Stimulated activated CD8-positive, alpha-beta memory T cell treated with anti-CD3 and anti-CD28 coated beads, Interleukin-7, amount 100 ng/mL, for 4 hours (primary cell): Measurements from ENCODE around the gene LRRC8D.

Experiments used
- DNase-seq, 2 donors: peaks; one replicate each; pipeline ENCODE4 v3.0.0-alpha.2; 2020; ENCODE audit warnings: low read depth in 2 of 2

Gene LRRC8D

GRCh38 chr1:89870998-89871397 is 50.2 kb downstream of the LRRC8D start:
- no peak for DNase-seq

- no peak for DNase-seq
These were observed 51.1 kb downstream of the LRRC8D start for GRCh38 chr1:89871768-89872473.

- no peak for DNase-seq
These were observed 51.7 kb downstream of the LRRC8D start for GRCh38 chr1:89872567-89872966.

GRCh38 chr1:89873288-89873687 is 52.5 kb downstream of the LRRC8D start:
- DNase-seq: no peak

GRCh38 chr1:89873770-89874169 is 52.9 kb downstream of the LRRC8D start:
- no peak for DNase-seq

GRCh38 chr1:89876463-89876862 is 55.6 kb downstream of the LRRC8D start:
- DNase-seq: no peak

GRCh38 chr1:89877756-89878155 is 56.9 kb downstream of the LRRC8D start:
- no peak for DNase-seq

GRCh38 chr1:89878256-89878655 is 57.4 kb downstream of the LRRC8D start:
- DNase-seq: no peak

- no peak for DNase-seq
These were observed 59.8 kb downstream of the LRRC8D start for GRCh38 chr1:89880679-89881078.

GRCh38 chr1:89881415-89882058 is 60.7 kb downstream of the LRRC8D start:
- DNase-seq: no peak

GRCh38 chr1:89882348-89883029 is 61.7 kb downstream of the LRRC8D start:
- no peak for DNase-seq

- DNase-seq: no peak
These were observed 62.2 kb downstream of the LRRC8D start for GRCh38 chr1:89883030-89883379.

- DNase-seq: no peak
These were observed 64.1 kb downstream of the LRRC8D start for GRCh38 chr1:89884718-89885596.

- DNase-seq: no peak
These were observed 66.4 kb downstream of the LRRC8D start for GRCh38 chr1:89887270-89887669.

- no peak for DNase-seq
These were observed 66.9 kb downstream of the LRRC8D start for GRCh38 chr1:89887713-89888112.

GRCh38 chr1:89888480-89889322 is 67.9 kb downstream of the LRRC8D start:
- DNase-seq: no peak

- DNase-seq: no peak
These were observed 68.4 kb downstream of the LRRC8D start for GRCh38 chr1:89889323-89889615.

- DNase-seq: no peak
These were observed 69.4 kb downstream of the LRRC8D start for GRCh38 chr1:89890085-89890752.

GRCh38 chr1:89892816-89893215 is 72.0 kb downstream of the LRRC8D start:
- no peak for DNase-seq

- DNase-seq: no peak
These were observed 73.7 kb downstream of the LRRC8D start for GRCh38 chr1:89894210-89895201.
